HG03571 (cell line): ENCODE data around the gene TMEM200A.

Experiments used
- ATAC-seq: cut with Tn5 transposase; IDR thresholded peaks from one replicate; pipeline ENCODE4 v1.9.1; 2021; ENCODE audit not compliant: unreplicated experiment

TMEM200A gene

GRCh38 chr6:130377371-130377770, 11.6 kb downstream of the TMEM200A start:
- ATAC-seq: no peak

- no peak for ATAC-seq
Observed at GRCh38 chr6:130377915-130378314, 12.1 kb downstream of the TMEM200A start.

- no peak for ATAC-seq
Observed at GRCh38 chr6:130379223-130379622, 13.4 kb downstream of the TMEM200A start.

GRCh38 chr6:130381012-130381411, 15.2 kb downstream of the TMEM200A start:
- no peak for ATAC-seq

GRCh38 chr6:130381459-130382380, 15.9 kb downstream of the TMEM200A start:
- peak; percentile 87 for ATAC-seq

GRCh38 chr6:130382872-130383490, 17.2 kb downstream of the TMEM200A start:
- no peak for ATAC-seq

- no peak for ATAC-seq
Observed at GRCh38 chr6:130385064-130385695, 19.4 kb downstream of the TMEM200A start.

GRCh38 chr6:130389142-130389541, 23.3 kb downstream of the TMEM200A start:
- ATAC-seq: no peak

- no peak for ATAC-seq
Observed at GRCh38 chr6:130390890-130391289, 25.1 kb downstream of the TMEM200A start.

- ATAC-seq: no peak
Observed at GRCh38 chr6:130393306-130393705, 27.5 kb downstream of the TMEM200A start.

- ATAC-seq: no peak
Observed at GRCh38 chr6:130394246-130394645, 28.4 kb downstream of the TMEM200A start.

- no peak for ATAC-seq
Observed at GRCh38 chr6:130395164-130395563, 29.3 kb downstream of the TMEM200A start.

GRCh38 chr6:130396722-130397121, 30.9 kb downstream of the TMEM200A start:
- no peak for ATAC-seq

- no peak for ATAC-seq
Observed at GRCh38 chr6:130405549-130405948, 39.7 kb downstream of the TMEM200A start.

- no peak for ATAC-seq
Observed at GRCh38 chr6:130407032-130407431, 41.2 kb downstream of the TMEM200A start.

- ATAC-seq: no peak
Observed at GRCh38 chr6:130409418-130410100, 43.7 kb downstream of the TMEM200A start.

GRCh38 chr6:130411481-130411880, 45.7 kb downstream of the TMEM200A start:
- ATAC-seq: no peak

GRCh38 chr6:130412556-130413290, 46.9 kb downstream of the TMEM200A start:
- no peak for ATAC-seq

- no peak for ATAC-seq
Observed at GRCh38 chr6:130417951-130418350, 52.1 kb downstream of the TMEM200A start.

- ATAC-seq: no peak
Observed at GRCh38 chr6:130420911-130421310, 55.1 kb downstream of the TMEM200A start.

GRCh38 chr6:130421585-130421984, 55.8 kb downstream of the TMEM200A start:
- no peak for ATAC-seq
